NCI-H69 (cell line): ENCODE results near the gene GLI3.

Experiments
- DNase-seq: peaks from one replicate; lab custom pipeline; 2025; lab: John Stamatoyannopoulos, UW

GLI3 gene

GRCh38 chr7:42175834-42176723 lies 60.9 kb downstream of the GLI3 start:
- DNase-seq = no peak

DNA sequence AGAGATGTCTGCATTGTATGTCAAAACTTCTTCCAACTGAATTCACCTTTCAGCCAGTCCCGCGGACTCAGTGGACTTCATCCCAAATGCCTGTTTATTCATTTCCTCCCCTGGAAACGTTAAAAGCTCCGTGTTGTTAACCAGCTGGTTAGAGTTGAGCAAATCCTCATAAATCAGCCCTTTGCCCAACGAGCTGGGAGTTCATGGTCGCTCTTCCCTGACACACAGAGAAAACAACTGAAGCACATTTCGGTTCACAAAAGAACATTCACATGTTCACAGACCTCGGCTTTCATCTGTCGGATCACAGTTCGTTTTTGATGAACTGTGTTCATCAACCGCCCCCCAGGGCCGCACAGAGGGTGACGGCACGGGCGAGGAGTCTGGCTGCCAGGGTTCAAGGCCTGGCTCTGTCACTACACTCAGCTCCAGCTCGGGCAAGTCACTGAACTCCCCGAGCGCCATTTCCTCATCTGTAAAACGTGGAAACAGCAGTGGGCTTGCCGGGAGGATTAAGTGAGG lies 62.6 kb downstream of the GLI3 start:
- DNase-seq = no peak

DNA sequence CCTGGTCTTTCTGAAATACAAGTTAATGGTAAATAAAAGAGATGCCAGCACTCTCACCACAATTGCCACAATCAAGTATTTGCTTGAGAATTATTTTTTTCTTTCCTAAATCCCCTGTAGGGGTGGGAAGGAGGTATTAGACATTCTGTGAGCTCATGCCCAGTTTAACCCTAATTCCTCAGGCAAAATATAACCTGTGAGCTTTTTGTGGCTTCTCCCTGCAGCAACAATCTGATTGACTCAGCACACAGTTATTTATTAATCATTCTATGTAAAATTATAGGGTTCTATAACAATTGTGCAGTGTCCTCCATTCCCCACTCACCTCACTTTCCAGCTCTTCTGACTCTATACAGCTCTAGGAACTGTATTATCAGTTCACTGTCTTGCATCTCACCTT lies 66.3 kb downstream of the GLI3 start:
- no peak for DNase-seq

- no peak for DNase-seq
Measured at GRCh38 chr7:42168512-42168911, 68.5 kb downstream of the GLI3 start.

- no peak for DNase-seq
Measured at GRCh38 chr7:42167631-42168236, 69.3 kb downstream of the GLI3 start.

GRCh38 chr7:42167206-42167605 lies 69.8 kb downstream of the GLI3 start:
- no peak for DNase-seq

GRCh38 chr7:42164881-42165428 lies 72.1 kb downstream of the GLI3 start:
- DNase-seq = no peak

GRCh38 chr7:42162560-42163325 lies 74.3 kb downstream of the GLI3 start:
- no peak for DNase-seq

DNA sequence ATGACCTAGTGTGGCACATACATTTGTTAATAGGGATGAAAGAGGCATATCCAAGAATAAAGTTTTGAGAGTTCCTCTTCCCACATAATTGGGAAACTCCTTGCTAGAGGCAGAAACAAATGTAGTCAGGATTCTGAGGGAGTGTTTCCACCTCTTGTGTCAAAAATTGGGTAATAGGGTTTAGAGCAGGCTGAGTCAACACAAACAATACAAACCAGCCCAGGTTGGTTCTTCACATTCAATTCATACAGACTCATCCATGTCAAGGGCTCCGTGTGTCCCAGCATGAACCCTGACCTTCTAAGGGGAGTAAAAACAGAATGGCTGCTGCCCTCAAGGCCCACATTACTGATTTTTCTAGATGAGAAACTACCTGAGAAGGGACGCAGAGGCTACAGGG lies 75.3 kb downstream of the GLI3 start:
- DNase-seq = no peak

- DNase-seq = no peak
Measured at GRCh38 chr7:42161110-42161509, 75.9 kb downstream of the GLI3 start.

DNA sequence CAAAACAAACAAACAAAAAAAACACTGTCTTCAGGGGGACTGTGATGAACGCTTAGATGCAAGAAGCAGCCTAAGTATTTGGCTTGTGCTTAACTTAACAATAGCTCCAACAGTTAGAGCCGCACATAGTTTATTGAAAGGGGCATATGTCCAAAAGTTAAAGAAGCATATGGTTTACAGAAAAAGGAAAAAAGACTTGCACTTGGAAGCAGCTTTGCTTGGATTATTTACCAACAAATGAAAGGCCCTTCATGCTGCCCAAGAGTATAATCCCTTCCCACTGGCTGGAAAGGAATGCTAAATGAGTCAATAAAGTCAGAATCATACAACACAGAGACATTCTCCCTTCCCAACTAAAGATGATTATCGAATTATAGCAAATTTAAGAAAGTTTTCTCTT lies 77.9 kb downstream of the GLI3 start:
- no peak for DNase-seq

DNA sequence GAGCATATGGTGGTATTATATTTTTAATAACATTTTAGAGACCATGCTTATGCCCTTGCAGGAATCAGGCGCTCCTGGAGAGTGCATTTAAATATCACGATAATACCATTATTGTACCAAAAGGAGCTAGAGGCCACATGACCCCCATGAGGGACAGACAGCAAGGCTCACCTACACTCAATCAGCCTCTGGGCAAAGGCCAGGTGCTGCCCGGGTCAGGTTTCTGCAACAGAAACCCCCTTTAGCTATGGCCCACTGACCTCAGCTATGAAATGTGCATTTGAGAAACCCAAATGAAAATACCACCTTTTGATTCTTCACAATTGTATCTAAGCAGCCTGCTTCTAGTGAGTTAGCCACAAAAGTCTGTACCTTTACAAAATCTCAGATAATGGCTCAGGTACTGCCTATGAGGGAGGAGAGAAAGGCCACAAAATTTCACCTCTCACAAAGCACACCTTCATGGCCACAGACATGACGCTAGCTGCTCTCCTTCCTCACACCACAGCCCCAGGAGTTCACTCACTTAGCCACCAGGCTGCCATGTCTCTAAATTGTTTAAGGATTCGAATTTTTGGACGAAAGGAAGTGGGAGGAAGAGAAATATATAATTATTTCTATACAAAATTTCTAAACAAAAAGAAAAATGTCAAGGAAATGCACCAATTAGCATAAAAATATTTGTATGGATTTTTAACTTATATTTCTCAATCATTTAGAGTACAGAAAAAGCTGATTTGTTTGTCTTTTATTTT lies 79.9 kb downstream of the GLI3 start:
- DNase-seq = no peak

GRCh38 chr7:42156291-42156865 lies 80.6 kb downstream of the GLI3 start:
- DNase-seq = no peak

DNA sequence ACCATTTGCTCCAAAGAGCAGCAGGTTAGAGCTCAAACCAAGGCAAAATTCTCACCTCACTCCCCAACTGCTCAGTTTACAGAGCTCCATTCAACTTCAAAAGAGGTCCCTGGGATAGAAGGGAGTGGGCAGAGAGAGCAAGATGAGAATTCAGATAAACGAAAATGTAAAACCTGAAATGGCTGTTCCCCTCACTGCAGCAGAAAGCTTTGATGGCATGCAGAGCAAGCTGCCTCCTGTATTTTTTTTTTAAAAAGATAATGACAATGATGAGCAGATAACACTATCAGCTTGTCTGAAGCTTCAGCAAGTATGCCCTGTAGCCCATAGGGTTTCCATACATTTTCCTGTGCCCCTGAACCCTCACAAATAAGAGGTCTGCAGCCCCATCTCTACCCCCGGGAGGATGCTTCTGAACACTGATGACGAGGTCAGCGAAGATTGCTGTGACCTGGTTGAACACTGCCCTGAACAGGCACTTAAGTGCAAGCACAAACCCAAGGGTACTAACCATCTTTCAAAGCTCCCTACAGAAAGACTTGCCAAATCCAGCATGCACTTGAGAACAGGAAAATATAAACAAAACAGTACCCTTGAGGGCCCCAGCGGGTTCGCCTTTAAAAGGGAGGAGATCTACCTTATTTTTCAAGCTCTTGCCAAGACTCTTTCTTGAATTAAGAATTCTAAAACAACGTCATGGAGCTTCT lies 81.3 kb downstream of the GLI3 start:
- no peak for DNase-seq

- no peak for DNase-seq
Measured at GRCh38 chr7:42154173-42154572, 82.8 kb downstream of the GLI3 start.

GRCh38 chr7:42152329-42153205 lies 84.4 kb downstream of the GLI3 start:
- DNase-seq = no peak

DNA sequence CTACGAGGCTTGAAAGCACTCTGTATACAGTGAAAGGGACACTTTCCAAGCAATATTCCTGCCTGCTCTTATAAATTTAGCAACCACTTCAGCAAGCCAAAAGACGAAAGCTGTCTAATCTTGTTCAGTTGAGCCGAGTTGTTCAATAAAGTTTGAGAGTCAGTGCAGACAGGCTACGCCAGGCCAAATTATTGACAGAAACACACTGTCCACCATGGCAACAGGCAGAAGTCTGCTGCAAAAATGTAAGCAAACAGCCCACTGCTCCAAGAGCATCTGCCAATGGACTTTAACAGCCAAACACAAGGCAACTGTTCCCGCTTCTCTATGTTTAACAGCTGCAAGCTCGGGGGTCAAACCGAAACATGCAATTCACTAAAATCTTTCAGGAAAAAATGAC lies 85.7 kb downstream of the GLI3 start:
- no peak for DNase-seq

- no peak for DNase-seq
Measured at GRCh38 chr7:42145539-42145938, 91.5 kb downstream of the GLI3 start.

GRCh38 chr7:42144604-42145003 lies 92.4 kb downstream of the GLI3 start:
- DNase-seq = no peak
